ENCODE results near the gene ECEL1. TPM values are rescaled to one million over a fixed set of nuclear protein-coding genes. Genes with fewer than 3 reads are reported as not detected.

The ECEL1 gene
- total and polyA plus RNA-seq, 8 donors, result 0.30 to 1.1 (median 0.76) TPM; not detected in 2

- no peak for TF ChIP-seq CTCF (IDR thresholded peaks at IDR 0.05)
- 68 to 77% methylated on average over 18 to 20 of the region's 20 CpGs for WGBS, 2 donors
- no peak for DNase-seq
- Histone ChIP-seq H3K9me3 (no peaks in the 10 kb centered on the region), H3K4me3 (no peak overlapping the region), H3K27me3 (no peaks in the 10 kb centered on the region), H3K4me1 (peaks cover 0 to 7% (median 4%) of the 10 kb centered on the region in 3 donors), H3K36me3 (no peaks in the 10 kb centered on the region), H3K27ac (no peak overlapping the region)
- no peak for FAIRE-seq
- intact Hi-C loops (cut with DNase I), result no loop called here
- ATAC-seq, result no peak
Measured at GRCh38 chr2:232496501-232497270, 9.1 kb upstream of the ECEL1 start.

- H3K27ac ChIP-seq, result no peak overlapping the region
- intact Hi-C loops (cut with DNase I), result no loop called here
- 79 to 83% methylated on average over 7 of the region's 7 CpGs for WGBS, 2 donors
- FAIRE-seq (no peak), ATAC-seq (no peak), DNase-seq (no peak)
- TF ChIP-seq CTCF (IDR thresholded peaks at IDR 0.05), result no peak
- no peak overlapping the region for H3K4me3 ChIP-seq
- H3K9me3 ChIP-seq, result no peaks in the 10 kb centered on the region
- H3K36me3 ChIP-seq, result no peaks in the 10 kb centered on the region
- H3K4me1 ChIP-seq, result no peaks in the 10 kb centered on the region
- H3K27me3 ChIP-seq, result no peaks in the 10 kb centered on the region
Measured at GRCh38 chr2:232495292-232495691, 7.7 kb upstream of the ECEL1 start.

- 89 to 99% methylated on average over 5 of the region's 5 CpGs for WGBS, 2 donors
- no peak for DNase-seq
- FAIRE-seq, result no peak
- no peak for TF ChIP-seq CTCF (IDR thresholded peaks at IDR 0.05)
- H3K4me3 ChIP-seq, result no peak overlapping the region
- H3K27me3 ChIP-seq, result no peaks in the 10 kb centered on the region
- no peak for ATAC-seq
- H3K36me3 ChIP-seq, result no peaks in the 10 kb centered on the region
- no peak overlapping the region for H3K27ac ChIP-seq
- H3K4me1 ChIP-seq, result no peaks in the 10 kb centered on the region
- intact Hi-C loops (cut with DNase I), result no loop called here
- no peaks in the 10 kb centered on the region for H3K9me3 ChIP-seq
Measured at GRCh38 chr2:232494542-232494941, 6.9 kb upstream of the ECEL1 start.

- 80 to 84% methylated on average over 10 of the region's 10 CpGs for WGBS, 2 donors
- no peak for TF ChIP-seq CTCF (IDR thresholded peaks at IDR 0.05)
- intact Hi-C loops (cut with DNase I), result no loop called here
- FAIRE-seq, result no peak
- Histone ChIP-seq H3K4me1 (no peaks in the 10 kb centered on the region), H3K27me3 (no peaks in the 10 kb centered on the region), H3K27ac (no peak overlapping the region), H3K4me3 (no peak overlapping the region), H3K9me3 (no peaks in the 10 kb centered on the region), H3K36me3 (no peaks in the 10 kb centered on the region)
- DNase-seq, result no peak
- no peak for ATAC-seq
Measured at GRCh38 chr2:232493701-232494474, 6.3 kb upstream of the ECEL1 start.

Data from pancreas (tissue), 10 donors.